ENCODE measurements around the gene CPLX1. TPM values are rescaled to one million over a fixed set of nuclear protein-coding genes. Genes with fewer than 3 reads are reported as not detected.

CPLX1 gene
- total RNA-seq, 1 experiment from 2014 or later, result 3.5 TPM

GRCh38 chr4:795726-796119 lies 30.2 kb downstream of the CPLX1 start:
- H3K36me3 Mint-ChIP-seq, result no peaks in the 10 kb centered on the region
- CTCF ChIA-PET, result interaction anchor here (0.8 to 3.3 kb wide), 7 partner anchors 9 to 193 kb away, joined by 3 to 19 read pairs (median 5); no protein-coding TSS in a partner anchor
- H3K4me1 Mint-ChIP-seq, result peaks cover 23% of the 10 kb centered on the region

GRCh38 chr4:794900-795725 lies 30.8 kb downstream of the CPLX1 start:
- ChIA-PET POLR2A (interaction anchor here (2.0 kb wide), 1 partner anchor 13 kb away, joined by 14 read pairs; no protein-coding TSS in a partner anchor), CTCF (interaction anchor here (0.8 to 3.3 kb wide), 11 partner anchors 9 to 192 kb away, joined by 3 to 19 read pairs (median 6); no protein-coding TSS in a partner anchor)
- DNase-seq (ENCODE audit: low spot score) (peak; percentile 47), ATAC-seq (peak; percentile 11)
- Mint-ChIP-seq H3K36me3 (no peaks in the 10 kb centered on the region), H3K4me3 (peak overlapping the region; percentile 57), H3K27me3 (ENCODE audit: low read depth) (peaks cover 66% of the 10 kb centered on the region), H3K4me1 (peaks cover 23% of the 10 kb centered on the region), H3K27ac (no peak overlapping the region), H3K9me3 (no peaks in the 10 kb centered on the region)
- TF ChIP-seq MAX (CRISPR knock-in tag; IDR thresholded peaks at IDR 0.05), result peak; percentile 51; the same call in 1 of the 2 replicates
- no peak for TF ChIP-seq ZNF138 (CRISPR knock-in tag; conservative IDR thresholded peaks at IDR 0.05)
- 0 out of 2 replicates have a peak, but pooled peaks have one; percentile 11 for TF ChIP-seq ZNF423 (CRISPR knock-in tag; IDR thresholded peaks at IDR 0.05)
- TF ChIP-seq ESRRA (CRISPR knock-in tag; IDR thresholded peaks at IDR 0.05; ENCODE audit: borderline replicate concordance), result no peak
- TF ChIP-seq GTF2I (CRISPR knock-in tag; conservative IDR thresholded peaks at IDR 0.05), result no peak
- TF ChIP-seq ZBTB21 (CRISPR knock-in tag; IDR thresholded peaks at IDR 0.05; ENCODE audit: borderline replicate concordance), result 0 out of 2 replicates have a peak, but pooled peaks have one; percentile 11

More at GRCh38 chr4:795726-796119, 30.2 kb downstream of the CPLX1 start:
- Mint-ChIP-seq H3K27ac (no peak overlapping the region), H3K9me3 (no peaks in the 10 kb centered on the region), H3K4me3 (peak overlapping the region; percentile 53), H3K27me3 (ENCODE audit: low read depth) (peaks cover 64% of the 10 kb centered on the region)
- POLR2A ChIA-PET, result no interaction called here
- DNase-seq (ENCODE audit: low spot score), result no peak
- TF ChIP-seq ZNF219 (CRISPR knock-in tag; IDR thresholded peaks at IDR 0.05; ENCODE audit: borderline replicate concordance) (no peak), ZNF138 (CRISPR knock-in tag; conservative IDR thresholded peaks at IDR 0.05) (no peak), MAX (CRISPR knock-in tag; IDR thresholded peaks at IDR 0.05) (no peak), ATF1 (CRISPR knock-in tag; IDR thresholded peaks at IDR 0.05) (no peak), ZBTB21 (CRISPR knock-in tag; IDR thresholded peaks at IDR 0.05; ENCODE audit: borderline replicate concordance) (no peak), OVOL2 (CRISPR knock-in tag; IDR thresholded peaks at IDR 0.05; ENCODE audit: borderline replicate concordance) (no peak), GRHL2 (CRISPR knock-in tag; IDR thresholded peaks at IDR 0.05; ENCODE audit: insufficient replicate concordance, severe bottlenecking) (no peak), JAZF1 (CRISPR knock-in tag; IDR thresholded peaks at IDR 0.05) (no peak), FOXJ3 (CRISPR knock-in tag; IDR thresholded peaks at IDR 0.05; ENCODE audit: borderline replicate concordance) (no peak), SMAD4 (CRISPR knock-in tag; IDR thresholded peaks at IDR 0.05) (no peak), NR2C2 (CRISPR knock-in tag; IDR thresholded peaks at IDR 0.05) (no peak), USF1 (CRISPR knock-in tag; IDR thresholded peaks at IDR 0.05) (no peak), MYBL2 (CRISPR knock-in tag; IDR thresholded peaks at IDR 0.05) (no peak), ZNF396 (CRISPR knock-in tag; IDR thresholded peaks at IDR 0.05; ENCODE audit: borderline replicate concordance) (no peak), ZSCAN18 (CRISPR knock-in tag; IDR thresholded peaks at IDR 0.05) (no peak), NR1H2 (CRISPR knock-in tag; IDR thresholded peaks at IDR 0.05) (no peak), ELF4 (CRISPR knock-in tag; IDR thresholded peaks at IDR 0.05; ENCODE audit: low read depth) (no peak), KAT7 (CRISPR knock-in tag; IDR thresholded peaks at IDR 0.05; ENCODE audit: borderline replicate concordance) (no peak), CTCF (IDR thresholded peaks at IDR 0.05) (no peak)
- ATAC-seq, result no peak
